A673 (cell line): ENCODE measurements around the gene UBL7. TPM values are rescaled to one million over a fixed set of nuclear protein-coding genes. Genes with fewer than 3 reads are reported as not detected.

ENCODE experiments used
- BruUV-seq: library from RNA; stranded (reverse); fragments of 400-500 nt; replicated peaks from 2 replicates; lab custom pipeline; 2021; lab: Mats Ljungman, UMichigan
- CTCF ChIA-PET: fragments of 300-600 bp; sonication (Branson Sonifier 250); formaldehyde crosslinking; loops from one replicate; lab custom pipeline; 2022; ENCODE audit warnings: antibody characterized with exemption; lab: Charles Lee
- POLR2A ChIA-PET: fragments of 300-600 bp; sonication (Branson Sonifier 250); formaldehyde crosslinking; loops from one replicate; lab custom pipeline; 2022; ENCODE audit warnings: antibody characterized with exemption; ENCODE audit not compliant: low non-redundant PET; lab: Charles Lee
- DNase-seq: peaks from one replicate; pipeline ENCODE4 v3.0.0-alpha.2; 2015; ENCODE audit warnings: low spot score
- H3K27ac ChIP-seq: fragments of 200-600 bp; sonication (generic); 2 replicates; pipeline ENCODE4 v1.5.1; 2016; ENCODE audit warnings: mixed run types, low read depth, mild to moderate bottlenecking, mixed read lengths, antibody characterized with exemption, low read length; ENCODE audit not compliant: poor library complexity, severe bottlenecking
- H3K27me3 ChIP-seq: fragments of 200-600 bp; sonication (generic); replicated peaks from 2 replicates; pipeline ENCODE4 v1.6.1; 2017; ENCODE audit warnings: mixed run types, low read depth, mild to moderate bottlenecking, mixed read lengths, antibody characterized with exemption, low read length; ENCODE audit not compliant: insufficient read depth, poor library complexity
- H3K36me3 ChIP-seq: fragments of 200-600 bp; sonication (generic); 2 replicates; pipeline ENCODE4 v1.6.1; 2016; ENCODE audit warnings: mixed run types, mild to moderate bottlenecking, mixed read lengths, antibody characterized with exemption, low read length; ENCODE audit not compliant: insufficient read depth, poor library complexity, severe bottlenecking
- H3K4me1 ChIP-seq: fragments of 200-600 bp; sonication (generic); 2 replicates; pipeline ENCODE4 v1.6.1; 2017; ENCODE audit warnings: mixed run types, mild to moderate bottlenecking, mixed read lengths, antibody characterized with exemption, low read length; ENCODE audit not compliant: insufficient read depth, poor library complexity, severe bottlenecking
- H3K4me3 ChIP-seq: fragments of 200-600 bp; sonication (generic); 2 replicates; pipeline ENCODE4 v1.5.1; 2016; ENCODE audit warnings: low read depth, mixed run types, mild to moderate bottlenecking, mixed read lengths, low read length; ENCODE audit not compliant: poor library complexity, severe bottlenecking
- H3K9me3 ChIP-seq: fragments of 200-600 bp; sonication (generic); 2 replicates; pipeline ENCODE4 v1.6.1; 2016; ENCODE audit warnings: mixed run types, low read depth, mild to moderate bottlenecking, mixed read lengths, antibody characterized with exemption, low read length; ENCODE audit not compliant: poor library complexity, severe bottlenecking
- CTCF ChIP-seq: fragments of 300-800, 200-600 bp; sonication (generic); conservative IDR thresholded peaks from 2 replicates; pipeline ENCODE4 v1.5.1; 2017; ENCODE audit warnings: low read depth, mild to moderate bottlenecking, antibody characterized with exemption, low read length, moderate library complexity, mixed read lengths
- EZH2 ChIP-seq: fragments of 200-600 bp; sonication (generic); IDR thresholded peaks from 2 replicates; pipeline ENCODE4 v1.6.1; 2017; ENCODE audit warnings: borderline replicate concordance, low read depth, mild to moderate bottlenecking, mixed read lengths, antibody characterized with exemption, low read length; ENCODE audit not compliant: poor library complexity, severe bottlenecking
- intact Hi-C: fragments of 100-400 bp; cut with micrococcal nuclease; formaldehyde crosslinking; loops from one replicate; pipeline ENCODE4 v1.10.0; 2022; ENCODE audit not compliant: unreplicated experiment
- total RNA-seq: library from RNA; stranded (reverse); gene quantifications from 2 replicates; pipeline ENCODE4 v1.2.3, GENCODE V29; 2021

UBL7 gene
- total RNA-seq, 1 experiment from 2014 or later: 72.5 TPM

- intact Hi-C loops: no loop called here
- Histone ChIP-seq H3K27ac (no peak overlapping the region), H3K27me3 (no peaks in the 10 kb centered on the region), H3K4me1 (no peaks in the 10 kb centered on the region), H3K9me3 (no peaks in the 10 kb centered on the region), H3K4me3 (no peak overlapping the region), H3K36me3 (no peaks in the 10 kb centered on the region)
- no peak for DNase-seq
- no TSS peak for BruUV-seq
- POLR2A ChIA-PET: no interaction called here
- CTCF ChIA-PET: no interaction called here
- TF ChIP-seq CTCF (no peak), EZH2 (no peak)
Measured at GRCh38 chr15:74414081-74414580, 46.8 kb downstream of the UBL7 start.

- POLR2A ChIA-PET: no interaction called here
- no peak overlapping the region for H3K27ac ChIP-seq
- H3K9me3 ChIP-seq: no peaks in the 10 kb centered on the region
- H3K27me3 ChIP-seq: no peaks in the 10 kb centered on the region
- TF ChIP-seq EZH2: no peak
- no peaks in the 10 kb centered on the region for H3K4me1 ChIP-seq
- intact Hi-C loops: no loop called here
- no peak overlapping the region for H3K4me3 ChIP-seq
- DNase-seq: no peak
- BruUV-seq: no TSS peak
- CTCF ChIA-PET: interaction anchor here (0.5 kb wide), 1 partner anchor 31 kb away, joined by 3 read pairs; no protein-coding TSS in a partner anchor
- no peaks in the 10 kb centered on the region for H3K36me3 ChIP-seq
Measured at GRCh38 chr15:74413350-74414080, 47.4 kb downstream of the UBL7 start.

- Histone ChIP-seq H3K27me3 (no peaks in the 10 kb centered on the region), H3K36me3 (no peaks in the 10 kb centered on the region), H3K9me3 (no peaks in the 10 kb centered on the region), H3K27ac (no peak overlapping the region), H3K4me1 (peaks cover 5% of the 10 kb centered on the region), H3K4me3 (no peak overlapping the region)
- no peak for TF ChIP-seq CTCF
- TF ChIP-seq EZH2: no peak
- BruUV-seq: no TSS peak
- intact Hi-C loops: no loop called here
- CTCF ChIA-PET: no interaction called here
- DNase-seq: no peak
- POLR2A ChIA-PET: interaction anchor here (0.6 kb wide), 1 partner anchor 414 kb away, joined by 3 read pairs; no protein-coding TSS in a partner anchor
Measured at GRCh38 chr15:74412159-74412558, 48.8 kb downstream of the UBL7 start.

- ChIA-PET POLR2A (interaction anchor here (0.6 kb wide), 1 partner anchor 414 kb away, joined by 3 read pairs; no protein-coding TSS in a partner anchor), CTCF (no interaction called here)
- BruUV-seq: no TSS peak
- Histone ChIP-seq H3K4me1 (peaks cover 8% of the 10 kb centered on the region), H3K27me3 (no peaks in the 10 kb centered on the region), H3K27ac (no peak overlapping the region), H3K9me3 (no peaks in the 10 kb centered on the region), H3K36me3 (no peaks in the 10 kb centered on the region), H3K4me3 (no peak overlapping the region)
- TF ChIP-seq EZH2 (no peak), CTCF (no peak)
- intact Hi-C loops: no loop called here
- no peak for DNase-seq
Measured at GRCh38 chr15:74411686-74412085, 49.3 kb downstream of the UBL7 start.
